Activated CD4-positive, alpha-beta T cell treated with anti-CD3 and anti-CD28 coated beads, Interleukin-2, amount 10 ng/mL, durations not matched to agents 7 days and 5 days (primary cell): ENCODE results near the gene NSG1. TPM values are rescaled to one million over a fixed set of nuclear protein-coding genes. Genes with fewer than 3 reads are reported as not detected.

ENCODE experiments used
- CTCF ChIA-PET: fragments of 350-600 bp; sonication (Branson Sonifier 250); formaldehyde crosslinking; loops from one replicate; lab custom pipeline; 2021; ENCODE audit warnings: antibody characterized with exemption; lab: Charles Lee
- POLR2A ChIA-PET: fragments of 350-600 bp; sonication (Branson Sonifier 250); formaldehyde crosslinking; loops from one replicate; lab custom pipeline; 2021; ENCODE audit warnings: antibody characterized with exemption; lab: Charles Lee
- DNase-seq: peaks from one replicate; pipeline ENCODE4 v3.0.0-alpha.2; 2020
- H3K27ac Mint-ChIP-seq: one replicate; pipeline ENCODE4 v1.8.0; 2021; ENCODE audit warnings: mild to moderate bottlenecking, moderate library complexity, mixed read lengths
- H3K27me3 Mint-ChIP-seq: one replicate; pipeline ENCODE4 v1.8.0; 2021; ENCODE audit warnings: mixed read lengths
- H3K36me3 Mint-ChIP-seq: one replicate; pipeline ENCODE4 v1.8.0; 2021; ENCODE audit warnings: low read depth, mixed read lengths
- H3K4me1 Mint-ChIP-seq: one replicate; pipeline ENCODE4 v1.8.0; 2021; ENCODE audit warnings: mixed read lengths
- H3K4me3 Mint-ChIP-seq: one replicate; pipeline ENCODE4 v1.8.0; 2021; ENCODE audit warnings: mild to moderate bottlenecking, moderate library complexity, mixed read lengths
- H3K9me3 Mint-ChIP-seq: one replicate; pipeline ENCODE4 v1.8.0; 2021; ENCODE audit warnings: mixed read lengths
- total RNA-seq, 2 experiments: library from RNA; stranded (reverse); gene quantifications; one replicate each; pipeline ENCODE4 v1.2.3, GENCODE V29; 2021

The NSG1 gene
- total RNA-seq, 2 experiments from 2014 or later, result 11.0 to 11.9 TPM

DNA sequence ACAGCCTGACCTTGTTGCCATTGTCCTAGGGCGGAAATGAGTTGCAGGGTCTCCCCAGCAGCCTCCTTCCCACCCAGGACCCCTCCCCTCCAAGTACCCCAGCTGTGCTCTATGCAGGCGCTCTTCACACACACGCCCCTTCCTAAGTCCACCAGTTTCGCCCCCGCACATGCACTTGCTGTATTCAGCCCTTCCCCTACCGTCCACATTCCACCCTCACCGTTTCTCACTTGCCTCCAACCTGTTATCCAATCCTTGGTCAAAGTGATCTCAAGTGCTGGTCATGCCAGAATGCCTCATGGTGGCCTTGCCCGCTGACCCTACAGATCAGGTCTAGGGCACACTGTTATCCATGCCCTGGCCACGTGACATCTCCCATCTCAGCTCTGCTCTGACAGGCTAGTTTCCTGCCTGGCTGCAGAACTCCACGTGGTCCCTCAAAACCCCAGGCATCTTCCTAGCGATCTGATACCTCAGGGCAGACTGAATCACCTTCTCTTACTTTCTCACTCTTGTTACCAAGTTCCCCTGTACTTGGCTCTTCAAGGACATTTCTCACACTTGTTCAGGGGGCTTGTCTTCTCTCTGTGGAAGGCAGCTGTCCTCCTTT, 39.7 kb downstream of the NSG1 start:
- H3K27ac Mint-ChIP-seq, result no peak overlapping the region
- no peaks in the 10 kb centered on the region for H3K27me3 Mint-ChIP-seq
- H3K4me1 Mint-ChIP-seq, result peaks cover 3% of the 10 kb centered on the region
- ChIA-PET CTCF (no interaction called here), POLR2A (no interaction called here)
- H3K36me3 Mint-ChIP-seq, result peaks cover 4% of the 10 kb centered on the region
- DNase-seq, result no peak
- no peak overlapping the region for H3K4me3 Mint-ChIP-seq
- H3K9me3 Mint-ChIP-seq, result no peaks in the 10 kb centered on the region

DNA sequence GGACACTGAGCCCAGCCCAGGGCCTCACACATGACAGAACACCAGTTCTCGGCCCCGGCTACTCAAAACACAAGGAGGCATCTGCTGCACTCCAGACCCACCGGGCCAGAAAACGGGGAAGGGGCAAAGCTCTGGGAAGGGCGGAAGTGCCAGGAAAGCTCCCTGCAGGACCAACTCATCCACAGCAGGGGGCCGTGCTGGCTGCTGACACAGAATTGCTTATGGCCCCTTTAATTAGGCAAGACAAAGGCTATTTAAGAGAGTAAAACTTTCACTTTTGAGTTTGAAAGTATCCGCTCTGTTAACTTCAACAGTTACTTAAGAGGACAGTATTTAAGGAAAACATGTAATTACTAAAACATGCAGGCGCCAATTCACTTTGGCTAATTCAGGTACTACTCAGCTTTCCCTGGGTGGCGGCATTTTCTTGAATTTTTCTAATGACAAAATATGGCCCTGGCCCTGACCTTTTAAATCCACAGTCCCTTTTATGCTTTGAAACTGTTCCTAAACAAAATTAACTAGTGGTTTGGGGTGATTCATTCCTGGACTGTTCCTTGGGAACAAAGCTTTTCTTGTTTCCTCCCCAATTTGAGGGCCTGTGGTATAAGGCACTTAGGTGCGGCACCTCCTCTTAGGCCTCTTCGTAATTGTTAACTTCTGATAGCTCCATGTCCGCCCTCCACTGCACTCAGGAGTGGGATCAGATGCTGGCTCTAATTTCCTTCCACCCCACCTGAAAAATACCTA, 40.4 kb downstream of the NSG1 start:
- CTCF ChIA-PET, result no interaction called here
- Mint-ChIP-seq H3K9me3 (no peaks in the 10 kb centered on the region), H3K27ac (no peak overlapping the region), H3K27me3 (no peaks in the 10 kb centered on the region), H3K36me3 (peaks cover 3% of the 10 kb centered on the region), H3K4me3 (no peak overlapping the region), H3K4me1 (peaks cover 3% of the 10 kb centered on the region)
- POLR2A ChIA-PET, result no interaction called here
- DNase-seq, result no peak

DNA sequence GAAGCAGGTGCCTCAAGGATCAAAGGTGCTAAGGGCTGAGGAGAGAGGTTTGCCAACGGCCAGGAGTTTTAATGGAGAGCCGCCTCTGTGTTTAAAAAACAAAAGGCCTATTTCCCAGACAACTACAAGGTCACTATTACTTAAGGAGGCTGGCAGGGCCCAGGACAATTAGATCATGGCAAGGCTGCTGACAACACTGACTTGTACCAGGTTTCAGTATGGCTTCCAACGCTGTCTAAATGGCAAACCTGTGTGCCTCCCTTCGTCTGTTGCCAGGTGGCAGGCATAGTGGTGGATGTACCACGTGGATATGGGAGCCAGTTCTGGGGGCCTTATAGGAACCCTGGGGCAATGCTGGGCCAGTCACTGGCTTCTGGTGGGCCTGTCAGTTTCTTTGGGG, 41.0 kb downstream of the NSG1 start:
- POLR2A ChIA-PET, result no interaction called here
- DNase-seq, result no peak
- Mint-ChIP-seq H3K4me3 (no peak overlapping the region), H3K9me3 (no peaks in the 10 kb centered on the region), H3K4me1 (peaks cover 3% of the 10 kb centered on the region), H3K27me3 (no peaks in the 10 kb centered on the region), H3K27ac (no peak overlapping the region), H3K36me3 (no peaks in the 10 kb centered on the region)
- CTCF ChIA-PET, result interaction anchor here (1.1 kb wide), 1 partner anchor 19 kb away, joined by 3 read pairs; no protein-coding TSS in a partner anchor

DNA sequence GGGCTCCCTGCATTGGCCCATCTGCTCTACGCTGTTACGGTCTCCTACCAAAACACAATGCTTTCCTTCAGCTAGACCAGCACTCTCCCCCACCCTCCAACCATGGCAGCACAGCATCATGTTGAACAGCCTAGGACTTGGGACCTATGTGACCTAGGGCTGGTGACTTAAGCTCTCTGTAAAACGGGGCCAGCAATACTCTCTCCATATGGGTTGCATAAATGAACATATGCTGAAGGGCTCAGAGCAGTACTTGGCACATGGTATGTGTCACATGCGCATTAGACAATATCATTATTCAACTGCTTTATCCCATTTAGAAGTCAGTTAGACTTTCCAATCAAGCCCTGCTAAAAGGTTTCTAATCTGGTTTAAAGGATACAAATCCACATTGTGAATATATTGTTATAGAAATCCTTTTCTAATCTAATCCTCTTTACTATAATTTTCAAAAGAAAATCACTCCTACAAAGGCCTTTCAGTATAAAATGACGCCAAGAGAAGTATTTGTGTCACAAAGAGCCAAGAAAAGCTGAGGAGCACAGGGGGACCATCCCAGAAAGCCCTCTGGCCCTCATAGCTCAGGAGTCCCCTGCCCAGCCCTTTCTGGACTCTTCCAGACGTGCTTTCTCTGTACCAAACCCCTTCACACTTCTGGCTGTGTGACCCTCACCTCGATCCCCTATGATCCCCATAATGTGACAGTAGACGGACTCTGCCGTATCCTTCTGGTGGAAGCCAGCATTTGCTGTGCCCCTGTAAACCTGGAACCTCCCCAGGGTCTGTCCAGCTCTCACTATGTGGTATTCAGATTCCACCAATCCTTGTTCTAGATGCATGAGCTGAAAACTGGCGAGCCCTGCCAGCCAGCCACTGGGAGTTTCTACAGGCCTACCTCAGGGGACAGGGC, 42.3 kb downstream of the NSG1 start:
- Mint-ChIP-seq H3K4me1 (peaks cover 3% of the 10 kb centered on the region), H3K36me3 (no peaks in the 10 kb centered on the region), H3K9me3 (no peaks in the 10 kb centered on the region), H3K4me3 (no peak overlapping the region), H3K27me3 (no peaks in the 10 kb centered on the region), H3K27ac (no peak overlapping the region)
- ChIA-PET CTCF (interaction anchor here (1.1 kb wide), 1 partner anchor 20 kb away, joined by 3 read pairs; no protein-coding TSS in a partner anchor), POLR2A (interaction anchor here (0.7 kb wide), 1 partner anchor 44 kb away, joined by 3 read pairs; no protein-coding TSS in a partner anchor)
- no peak for DNase-seq

DNA sequence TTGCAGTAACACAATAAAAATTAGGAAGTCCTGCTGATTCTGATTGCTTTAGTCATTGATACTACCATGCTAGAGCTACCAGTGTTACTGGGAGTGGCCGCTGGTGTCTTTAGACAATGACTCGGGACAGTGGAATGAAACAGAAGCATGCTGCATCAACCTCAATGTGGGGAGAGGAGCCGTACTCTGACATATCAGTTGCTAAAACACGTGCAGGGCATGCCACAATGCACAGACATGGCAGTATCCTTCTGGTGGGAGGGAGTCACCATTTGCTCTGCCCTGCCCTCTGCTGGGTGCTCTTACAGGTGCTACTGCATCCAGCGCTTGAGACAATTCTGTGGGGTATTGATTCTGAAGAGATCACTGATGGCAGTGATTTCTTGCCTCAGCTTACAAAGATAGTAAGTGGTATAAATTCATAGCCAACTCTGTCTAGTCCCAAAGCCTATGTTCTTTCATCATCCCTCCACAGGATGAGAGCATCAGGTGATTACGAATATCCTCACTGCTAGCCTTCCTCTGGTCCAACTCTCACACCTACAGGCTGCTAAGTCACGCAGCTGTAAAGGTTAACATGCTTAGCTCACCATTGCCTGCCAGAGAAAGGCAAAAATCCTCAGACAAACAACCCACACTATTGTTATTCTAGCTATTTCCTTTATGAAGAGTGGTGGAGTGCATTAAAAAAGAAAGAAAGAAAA, 43.7 kb downstream of the NSG1 start:
- Mint-ChIP-seq H3K4me1 (peaks cover 3% of the 10 kb centered on the region), H3K27ac (no peak overlapping the region), H3K27me3 (no peaks in the 10 kb centered on the region), H3K4me3 (no peak overlapping the region), H3K36me3 (no peaks in the 10 kb centered on the region), H3K9me3 (no peaks in the 10 kb centered on the region)
- DNase-seq, result peak; percentile 66
- POLR2A ChIA-PET, result no interaction called here
- CTCF ChIA-PET, result interaction anchor here (1.4 kb wide), 1 partner anchor 14 kb away, joined by 4 read pairs; no protein-coding TSS in a partner anchor

DNA sequence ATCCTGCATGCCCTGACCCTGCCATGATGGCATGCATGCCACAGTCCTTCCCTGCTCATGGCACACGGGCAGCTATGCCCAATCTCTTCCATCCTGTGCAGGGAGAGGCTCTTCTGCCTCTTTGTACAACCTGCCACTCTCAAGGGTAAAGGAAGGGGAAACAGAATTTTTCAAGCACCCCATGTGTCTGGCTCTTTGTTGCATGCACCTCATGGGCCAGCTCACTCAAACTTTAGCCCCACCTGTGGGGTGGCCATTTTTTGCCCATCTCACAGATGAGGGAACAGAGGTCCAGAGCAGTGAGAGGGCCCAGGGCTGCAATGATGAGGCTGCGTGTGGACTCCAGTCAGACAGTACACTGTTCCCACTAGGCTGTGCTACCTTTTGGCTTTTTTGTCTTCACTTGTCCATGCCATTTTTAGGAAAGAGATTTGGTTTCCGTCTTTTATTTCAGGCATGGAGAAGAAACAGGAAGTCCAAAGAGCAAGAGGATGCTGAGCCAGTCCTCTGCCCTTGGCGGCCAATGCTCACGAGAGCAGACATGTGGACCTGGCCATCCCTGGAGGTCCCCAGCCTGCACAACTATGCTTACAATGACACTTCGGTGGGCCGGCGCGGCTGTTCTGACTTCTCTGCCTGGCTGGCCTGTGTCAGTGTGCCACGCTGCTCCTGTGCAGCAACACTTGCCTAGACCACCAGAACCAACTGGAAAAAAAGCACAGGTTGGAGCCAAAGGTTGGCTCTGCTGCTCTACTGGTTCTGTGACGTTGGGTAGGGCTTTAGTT, 45.6 kb downstream of the NSG1 start:
- H3K4me1 Mint-ChIP-seq, result peaks cover 3% of the 10 kb centered on the region
- DNase-seq, result no peak
- H3K36me3 Mint-ChIP-seq, result peaks cover 6% of the 10 kb centered on the region
- no peaks in the 10 kb centered on the region for H3K9me3 Mint-ChIP-seq
- H3K4me3 Mint-ChIP-seq, result no peak overlapping the region
- ChIA-PET CTCF (interaction anchor here (0.5 to 1.5 kb wide), 3 partner anchors 10 to 142 kb away, joined by 3 to 5 read pairs (median 3); no protein-coding TSS in a partner anchor), POLR2A (no interaction called here)
- H3K27ac Mint-ChIP-seq, result no peak overlapping the region
- H3K27me3 Mint-ChIP-seq, result no peaks in the 10 kb centered on the region

DNA sequence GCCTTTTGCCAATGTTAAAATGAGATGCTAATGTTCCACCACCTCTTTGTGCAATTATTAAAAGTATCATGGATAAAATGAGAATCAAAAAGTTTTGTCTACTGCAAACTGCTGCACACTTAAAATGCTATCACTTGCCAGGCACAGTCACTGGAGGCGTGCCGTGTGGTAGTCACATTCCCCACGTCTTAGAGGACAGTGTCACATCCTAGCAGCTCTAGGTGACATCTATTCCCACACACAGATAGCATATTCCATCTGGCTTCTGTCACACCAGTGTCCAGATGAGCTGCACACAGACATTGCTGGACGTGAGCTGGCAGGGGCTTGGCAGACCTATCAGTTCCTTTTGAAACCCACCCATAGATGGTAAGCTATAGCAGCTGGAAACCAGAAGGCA, 47.0 kb downstream of the NSG1 start:
- H3K27me3 Mint-ChIP-seq, result no peaks in the 10 kb centered on the region

DNA sequence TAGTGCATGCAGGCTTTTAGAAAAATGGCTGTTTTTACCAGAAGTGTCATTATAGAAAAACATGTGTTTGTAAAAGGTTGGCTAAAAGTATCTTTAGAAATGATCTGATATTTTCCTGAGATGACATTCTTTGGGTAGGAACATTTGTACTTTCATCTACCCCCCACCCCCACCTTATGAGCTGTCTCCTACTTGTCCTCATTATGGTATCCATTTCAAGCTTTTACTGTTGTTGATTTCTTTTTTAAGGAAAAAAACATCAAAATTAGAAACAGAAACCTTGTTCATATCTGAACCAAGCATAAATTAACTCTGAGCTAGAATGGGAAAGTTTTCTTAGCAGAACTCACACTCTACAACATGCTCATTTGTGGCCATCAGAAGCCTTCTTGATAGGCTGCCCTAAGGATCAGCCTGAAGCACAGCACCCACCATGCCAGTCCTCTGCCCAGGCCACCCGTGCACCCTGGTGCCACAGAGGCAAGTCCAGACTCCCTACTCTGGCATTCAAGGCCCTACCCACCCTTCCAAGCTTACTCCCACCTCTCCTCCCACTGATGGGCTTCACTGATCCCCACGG, 49.4 kb downstream of the NSG1 start:
- Mint-ChIP-seq H3K36me3 (peaks cover 8% of the 10 kb centered on the region), H3K9me3 (no peaks in the 10 kb centered on the region), H3K27ac (no peak overlapping the region), H3K4me1 (no peaks in the 10 kb centered on the region), H3K27me3 (no peaks in the 10 kb centered on the region), H3K4me3 (no peak overlapping the region)
- no peak for DNase-seq
- ChIA-PET POLR2A (no interaction called here), CTCF (interaction anchor here (0.6 kb wide), 1 partner anchor 151 kb away, joined by 3 read pairs; no protein-coding TSS in a partner anchor)

More for the DNA sequence above, 47.0 kb downstream of the NSG1 start:
- CTCF ChIA-PET, result interaction anchor here (0.6 to 1.5 kb wide), 4 partner anchors 12 to 169 kb away, joined by 3 to 5 read pairs (median 3); no protein-coding TSS in a partner anchor
- POLR2A ChIA-PET, result no interaction called here
- Mint-ChIP-seq H3K9me3 (no peaks in the 10 kb centered on the region), H3K4me3 (no peak overlapping the region), H3K36me3 (peaks cover 8% of the 10 kb centered on the region), H3K27ac (no peak overlapping the region), H3K4me1 (peaks cover 3% of the 10 kb centered on the region)
- DNase-seq, result no peak

DNA sequence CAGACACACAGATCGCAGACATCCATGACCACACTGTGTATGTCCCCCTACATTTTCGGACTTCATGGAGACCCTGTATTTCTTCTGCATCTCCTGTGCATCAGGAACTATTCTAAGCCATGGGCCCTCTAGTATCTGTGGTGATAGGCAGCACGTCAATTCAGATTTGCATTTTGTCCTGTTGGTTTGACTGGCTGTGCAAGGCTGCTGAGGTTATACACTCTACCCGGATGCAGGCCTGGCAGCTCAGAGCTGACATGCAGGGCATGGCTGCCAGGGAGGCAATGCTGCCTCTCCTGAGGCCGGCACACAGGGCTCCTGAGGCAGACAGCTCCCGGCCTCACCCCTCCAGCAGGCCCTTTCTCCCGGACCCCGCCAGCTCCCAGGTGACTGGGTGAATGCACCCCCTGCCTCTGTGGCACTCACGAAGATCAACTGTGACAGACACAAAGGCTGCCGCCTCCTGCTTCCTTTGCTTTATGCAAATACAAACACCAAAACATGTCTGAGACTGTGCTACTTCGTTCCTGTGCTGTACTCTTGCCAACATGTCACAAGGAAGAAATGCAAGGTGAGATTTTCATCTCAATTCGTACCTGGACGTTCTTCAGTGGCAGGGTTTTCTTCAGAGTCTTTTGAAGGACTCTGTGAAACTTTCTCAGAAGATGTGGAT, 51.0 kb downstream of the NSG1 start:
- Mint-ChIP-seq H3K36me3 (peaks cover 8% of the 10 kb centered on the region), H3K4me3 (no peak overlapping the region)
- CTCF ChIA-PET, result no interaction called here

DNA sequence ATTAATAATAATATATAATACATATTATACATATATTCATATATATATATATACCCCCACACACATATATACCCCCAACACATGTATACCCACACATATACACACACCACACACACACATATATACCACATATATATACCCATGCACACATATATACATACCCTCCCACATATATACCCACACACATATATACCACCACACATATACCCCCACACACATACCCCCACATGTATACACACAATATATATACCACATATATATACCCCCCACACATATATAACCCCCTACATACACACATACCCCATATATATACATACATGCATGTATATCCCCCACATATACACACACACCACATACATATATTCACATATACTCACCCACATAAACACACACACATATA, 52.0 kb downstream of the NSG1 start:
- Mint-ChIP-seq H3K4me1 (no peaks in the 10 kb centered on the region), H3K4me3 (no peak overlapping the region), H3K27me3 (no peaks in the 10 kb centered on the region), H3K9me3 (no peaks in the 10 kb centered on the region), H3K36me3 (peaks cover 8% of the 10 kb centered on the region), H3K27ac (no peak overlapping the region)
- DNase-seq, result no peak
- ChIA-PET POLR2A (no interaction called here), CTCF (no interaction called here)

More for the DNA sequence above, 51.0 kb downstream of the NSG1 start:
- Mint-ChIP-seq H3K27me3 (no peaks in the 10 kb centered on the region), H3K27ac (no peak overlapping the region), H3K9me3 (no peaks in the 10 kb centered on the region), H3K4me1 (no peaks in the 10 kb centered on the region)
- POLR2A ChIA-PET, result no interaction called here
- DNase-seq, result no peak

DNA sequence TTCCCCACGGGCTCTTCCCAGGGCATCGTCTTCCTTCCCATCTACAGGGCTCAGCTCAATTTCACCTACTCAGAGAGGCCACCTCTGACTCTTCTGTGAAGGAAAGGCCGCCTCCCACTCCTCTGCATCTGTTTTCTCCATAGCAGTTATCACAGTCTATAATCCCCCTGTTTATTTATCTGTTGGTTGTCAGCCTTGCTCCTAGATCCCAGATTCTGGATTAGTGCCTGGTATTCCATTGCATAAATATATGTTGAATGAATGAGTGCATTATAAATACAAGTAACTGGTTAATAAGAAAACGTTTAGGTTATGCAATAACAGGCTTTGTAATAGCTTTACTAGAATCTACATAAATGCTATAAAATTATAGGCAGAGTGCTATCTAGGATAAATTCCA, 52.9 kb downstream of the NSG1 start:
- CTCF ChIA-PET, result no interaction called here
- H3K27me3 Mint-ChIP-seq, result no peaks in the 10 kb centered on the region
- POLR2A ChIA-PET, result no interaction called here
- no peak for DNase-seq
- H3K4me3 Mint-ChIP-seq, result no peak overlapping the region
- no peak overlapping the region for H3K27ac Mint-ChIP-seq
- no peaks in the 10 kb centered on the region for H3K9me3 Mint-ChIP-seq
- H3K4me1 Mint-ChIP-seq, result no peaks in the 10 kb centered on the region
- peaks cover 8% of the 10 kb centered on the region for H3K36me3 Mint-ChIP-seq
